GM23338 (cell line): ENCODE measurements around the gene MDM4.

Experiments used
- CTCF ChIP-seq, 2 experiments: fragments of 200-600 bp in 1 of 2; sonication (generic) in 1 of 2; conservative IDR thresholded peaks; 2 replicates each; pipeline versions ENCODE4 v1.5.1 to v1.6.1; 2016 to 2017; ENCODE audit warnings: antibody characterized with exemption in 2 of 2, low read depth in 2 of 2, mild to moderate bottlenecking in 2 of 2, moderate library complexity in 1 of 2
- EZH2phosphoT487 ChIP-seq: fragments of 200-600 bp; sonication (generic); IDR thresholded peaks from one replicate; pipeline ENCODE4 v1.8.1; 2018; ENCODE audit warnings: antibody characterized with exemption; ENCODE audit not compliant: unreplicated experiment
- POLR2AphosphoS5 ChIP-seq: IDR thresholded peaks from 2 replicates; pipeline ENCODE4 v1.6.1; 2016; ENCODE audit warnings: antibody characterized with exemption, low read depth
- STAT1 ChIP-seq: IDR thresholded peaks from one replicate; pipeline ENCODE4 v1.6.1; 2016; ENCODE audit warnings: antibody characterized with exemption; ENCODE audit not compliant: unreplicated experiment

- TF ChIP-seq CTCF (conservative IDR thresholded peaks at IDR 0.05; ENCODE audit: low read depth in 2 of 2) (no peak), STAT1 (no peak), EZH2phosphoT487 (no peak), POLR2AphosphoS5 (no peak)
These were observed 12.5 kb downstream of the MDM4 start for GRCh38 chr1:204528677-204529076.
